GM19043 (cell line): Measurements from ENCODE around the gene DDX42.
A peak's percentile ranks its signal among the peaks of the same experiment; 100 is the strongest.

Experiments
- ATAC-seq: cut with Tn5 transposase; IDR thresholded peaks from one replicate; pipeline ENCODE4 v1.9.1; 2021; ENCODE audit warnings: low read depth; ENCODE audit not compliant: unreplicated experiment

Gene DDX42, protein sequence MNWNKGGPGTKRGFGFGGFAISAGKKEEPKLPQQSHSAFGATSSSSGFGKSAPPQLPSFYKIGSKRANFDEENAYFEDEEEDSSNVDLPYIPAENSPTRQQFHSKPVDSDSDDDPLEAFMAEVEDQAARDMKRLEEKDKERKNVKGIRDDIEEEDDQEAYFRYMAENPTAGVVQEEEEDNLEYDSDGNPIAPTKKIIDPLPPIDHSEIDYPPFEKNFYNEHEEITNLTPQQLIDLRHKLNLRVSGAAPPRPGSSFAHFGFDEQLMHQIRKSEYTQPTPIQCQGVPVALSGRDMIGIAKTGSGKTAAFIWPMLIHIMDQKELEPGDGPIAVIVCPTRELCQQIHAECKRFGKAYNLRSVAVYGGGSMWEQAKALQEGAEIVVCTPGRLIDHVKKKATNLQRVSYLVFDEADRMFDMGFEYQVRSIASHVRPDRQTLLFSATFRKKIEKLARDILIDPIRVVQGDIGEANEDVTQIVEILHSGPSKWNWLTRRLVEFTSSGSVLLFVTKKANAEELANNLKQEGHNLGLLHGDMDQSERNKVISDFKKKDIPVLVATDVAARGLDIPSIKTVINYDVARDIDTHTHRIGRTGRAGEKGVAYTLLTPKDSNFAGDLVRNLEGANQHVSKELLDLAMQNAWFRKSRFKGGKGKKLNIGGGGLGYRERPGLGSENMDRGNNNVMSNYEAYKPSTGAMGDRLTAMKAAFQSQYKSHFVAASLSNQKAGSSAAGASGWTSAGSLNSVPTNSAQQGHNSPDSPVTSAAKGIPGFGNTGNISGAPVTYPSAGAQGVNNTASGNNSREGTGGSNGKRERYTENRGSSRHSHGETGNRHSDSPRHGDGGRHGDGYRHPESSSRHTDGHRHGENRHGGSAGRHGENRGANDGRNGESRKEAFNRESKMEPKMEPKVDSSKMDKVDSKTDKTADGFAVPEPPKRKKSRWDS

DNA sequence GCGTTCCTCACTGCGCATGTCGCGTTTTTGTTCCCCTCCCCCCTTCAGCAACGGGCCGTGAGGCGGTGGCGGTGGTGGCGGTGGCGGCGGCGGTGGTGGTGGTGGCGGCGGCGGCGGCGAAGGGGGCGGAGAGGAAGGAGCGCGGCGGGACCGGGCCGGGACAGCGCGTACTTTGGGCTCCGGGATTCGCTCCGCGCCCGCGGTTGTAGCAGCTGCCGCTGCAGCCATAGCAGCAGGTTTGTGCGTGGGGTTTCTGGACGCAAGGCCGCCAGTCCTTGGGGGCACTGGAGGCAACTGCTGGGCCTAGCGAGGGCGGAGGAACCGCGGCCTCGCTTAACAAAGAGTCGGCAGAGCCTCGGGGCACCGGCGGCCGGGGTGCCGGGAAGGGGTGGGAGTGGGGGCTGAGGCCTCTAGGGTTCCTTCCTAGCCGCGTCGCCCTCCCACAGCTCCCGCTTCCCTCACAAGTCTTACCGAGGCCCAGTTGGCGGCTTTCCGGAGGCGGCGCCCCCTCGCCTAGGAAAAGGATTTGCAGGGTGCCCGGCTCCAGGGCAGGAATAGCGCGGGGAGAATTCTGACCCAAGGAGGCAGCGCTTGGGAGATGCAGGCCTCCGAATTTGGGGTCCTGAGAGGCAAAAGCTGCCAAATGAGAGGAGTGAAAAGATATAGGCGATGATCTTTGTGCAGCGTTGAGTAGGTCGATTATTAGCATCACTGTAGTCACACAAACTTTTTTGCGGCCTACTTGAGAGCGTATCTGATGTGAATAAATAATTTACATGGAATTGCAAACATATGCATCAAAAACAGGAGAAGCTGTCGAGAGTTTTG is at the start of gene DDX42:
Gene DDX42 (plus strand): TSS at position 30 of the 828 bp plus-strand sequence. CDS start 12,880 bp downstream, outside the sequence.
- ATAC-seq = no peak

DNA sequence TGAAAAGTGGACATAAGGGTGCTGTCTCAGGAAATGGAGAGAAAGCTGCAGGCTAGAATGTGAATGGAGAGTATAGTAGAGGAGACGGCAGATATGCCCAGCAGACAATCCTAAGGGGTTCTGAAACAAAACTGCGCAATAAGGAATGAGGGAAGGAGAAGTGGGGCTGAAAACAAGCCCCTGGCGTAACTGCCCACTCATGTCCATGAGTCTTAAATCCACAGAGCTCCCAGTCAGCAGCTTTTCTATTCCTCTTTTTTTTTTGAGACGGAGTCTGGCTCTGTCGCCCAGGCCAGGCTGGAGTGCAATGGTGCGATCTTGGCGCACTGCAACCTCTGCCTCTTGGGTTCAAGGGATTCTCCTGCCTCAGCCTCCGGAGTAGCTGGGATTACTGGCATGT is 38.3 kb upstream of the DDX42 start:
- ATAC-seq = no peak

DNA sequence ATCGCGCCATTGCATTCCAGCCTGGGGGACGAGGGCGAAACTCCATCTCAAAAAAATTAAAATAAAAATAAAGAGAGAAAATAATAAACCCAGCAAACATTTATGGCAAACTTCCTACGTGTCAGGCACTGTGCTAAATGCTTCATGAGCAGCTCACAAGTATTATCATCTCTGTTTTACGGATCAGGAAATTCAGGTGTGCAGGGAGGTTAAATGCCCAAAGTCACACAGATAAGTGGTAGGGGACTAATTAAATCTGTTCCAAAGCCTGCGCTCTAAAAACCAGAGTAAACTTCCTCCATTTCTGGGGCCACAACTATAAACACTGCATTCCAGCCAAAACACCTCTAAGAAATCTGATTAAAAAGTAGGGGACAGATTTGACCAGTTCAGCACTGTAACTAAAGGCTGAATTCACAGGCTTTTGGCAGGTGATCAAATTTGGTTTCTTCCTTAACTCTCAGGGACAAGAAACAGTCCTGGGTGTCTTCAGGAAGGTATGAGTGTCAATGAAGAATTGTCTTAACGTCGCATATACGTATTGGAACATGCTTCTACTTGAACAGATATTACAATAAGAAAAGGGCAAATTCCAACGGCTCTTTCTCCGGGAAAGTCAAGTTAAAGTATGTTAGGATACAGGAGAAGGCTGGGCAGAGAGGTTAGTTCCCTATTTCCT is 33.4 kb upstream of the DDX42 start:
- ATAC-seq = no peak

DNA sequence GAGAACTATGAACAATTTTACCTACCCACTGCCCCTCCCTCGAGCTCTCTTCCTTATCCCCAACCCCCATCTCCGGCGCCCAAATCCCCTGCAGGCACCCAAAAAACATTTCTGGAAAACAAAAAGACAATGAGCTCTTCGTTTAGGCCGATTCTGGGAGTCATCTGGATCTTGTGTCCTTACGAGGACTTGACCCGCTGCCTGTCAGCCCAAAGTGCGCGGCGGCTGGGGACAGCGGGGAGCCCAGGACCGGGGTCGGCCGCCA is 32.9 kb upstream of the DDX42 start:
- ATAC-seq = no peak

DNA sequence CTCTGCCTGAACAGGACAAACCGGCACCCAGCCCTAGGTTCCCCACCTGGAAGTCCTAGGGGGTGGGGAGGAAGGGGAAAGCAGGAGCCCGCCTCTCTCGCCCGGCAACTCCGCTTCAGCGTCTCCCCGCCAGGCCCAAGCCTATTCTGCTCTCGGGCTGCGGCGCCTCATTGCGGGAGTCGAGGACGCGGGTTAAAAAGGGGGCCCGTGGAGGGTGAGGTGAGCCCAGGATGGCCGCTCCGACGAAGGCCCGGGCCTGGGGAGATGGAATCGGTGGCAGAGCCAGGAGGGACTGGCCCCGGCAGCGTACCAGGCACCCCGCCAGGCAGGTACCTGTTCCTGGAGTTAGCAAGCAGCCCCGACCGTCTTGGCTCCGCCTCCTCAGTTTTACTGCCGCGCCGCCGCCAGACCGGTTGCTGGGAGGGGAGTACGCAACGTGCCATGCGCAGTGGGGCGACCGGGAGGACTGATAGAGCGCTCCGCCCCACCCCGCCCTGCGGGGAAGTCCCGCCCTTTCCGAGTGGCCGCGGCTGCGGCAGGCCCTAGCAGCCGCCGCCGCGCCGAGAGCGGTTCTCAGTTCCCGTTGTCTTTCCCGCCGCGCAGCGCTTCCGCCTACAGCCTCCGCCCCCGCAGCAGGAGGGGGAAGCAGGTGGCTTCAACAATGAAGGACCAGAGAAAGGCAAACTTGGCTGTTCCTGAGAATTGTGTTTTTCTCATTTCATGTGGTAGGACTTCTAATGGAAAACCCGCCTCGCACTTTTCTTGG is 32.4 kb upstream of the DDX42 start, which contains the start of gene STRADA:
Gene STRADA (minus strand): TSS at position 392 of the 766 bp plus-strand sequence. CDS start 13,430 bp downstream, outside the sequence.
- ATAC-seq = peak; percentile 86

DNA sequence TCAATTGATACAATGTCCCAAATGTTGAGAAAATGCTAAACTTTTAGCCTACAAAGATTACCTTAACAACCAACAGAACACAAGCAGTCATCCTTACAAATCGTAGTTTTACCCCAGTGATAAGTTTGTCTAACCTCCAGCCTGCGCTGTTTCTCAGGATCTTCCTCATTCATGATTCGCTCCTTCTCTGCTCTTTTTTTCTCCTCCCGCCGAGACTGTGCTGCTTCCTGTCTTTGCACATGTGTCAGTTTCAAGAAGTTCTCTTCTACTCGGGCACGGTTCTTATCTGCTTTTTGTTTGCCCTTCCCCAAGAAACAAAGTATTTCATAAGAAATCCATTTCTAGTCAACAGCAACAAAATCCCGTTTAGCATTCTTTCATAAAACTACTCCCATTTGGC is 22.2 kb upstream of the DDX42 start:
- ATAC-seq = no peak

DNA sequence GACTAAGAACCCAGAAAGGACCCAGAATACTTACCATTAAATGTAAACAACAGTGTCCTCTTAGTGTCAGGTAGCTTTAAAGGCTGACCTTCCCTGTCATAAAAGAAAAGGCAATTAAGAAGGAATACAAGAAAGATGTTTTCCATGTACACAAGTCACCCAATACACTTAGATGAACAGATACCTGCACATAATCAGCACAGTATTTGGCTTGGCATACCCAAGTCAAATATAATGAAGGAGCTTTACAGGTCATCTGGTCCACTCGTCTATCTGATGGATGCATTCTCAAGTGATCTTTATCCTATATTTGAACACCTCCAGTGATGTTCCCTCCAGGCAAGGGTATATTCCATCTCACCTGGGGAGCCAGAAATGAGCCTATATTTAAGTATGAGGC is 21.3 kb upstream of the DDX42 start:
- ATAC-seq = no peak

DNA sequence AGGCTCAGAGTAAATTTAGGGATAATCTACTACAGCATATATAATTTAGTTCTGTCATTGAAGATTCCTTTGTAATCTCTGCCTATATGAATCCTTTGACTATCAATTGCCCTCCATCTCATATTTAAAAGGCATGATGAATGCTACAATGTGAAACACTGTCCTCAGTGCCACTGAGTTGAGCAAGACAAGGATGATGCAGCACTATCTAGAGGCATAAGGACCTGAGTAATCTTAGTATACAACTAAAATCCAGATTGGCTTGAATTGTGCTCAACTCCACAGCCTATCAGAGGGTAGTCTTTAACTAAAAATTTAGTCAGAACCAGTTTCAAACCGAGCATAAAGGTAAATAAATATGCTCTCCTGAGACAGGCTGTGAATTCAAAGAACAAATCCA is 20.8 kb upstream of the DDX42 start:
- ATAC-seq = no peak

DNA sequence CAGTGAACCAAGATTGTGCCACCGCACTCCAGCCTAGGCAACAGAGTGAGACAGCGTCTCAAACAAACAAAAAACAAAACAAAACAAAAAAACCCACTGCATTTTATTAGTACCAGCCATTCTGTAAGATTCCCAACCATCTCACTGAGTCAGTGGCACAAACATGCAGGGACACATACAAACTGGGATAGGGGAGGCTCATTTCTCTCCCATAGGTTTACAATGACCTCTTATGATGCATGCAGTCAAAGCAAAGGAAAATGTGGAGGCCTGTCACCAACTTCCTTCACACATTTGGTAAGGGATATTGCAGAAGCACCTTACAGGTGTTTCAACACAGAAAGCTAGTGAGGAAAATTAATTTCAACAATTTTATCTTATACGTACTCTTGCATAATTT is 19.9 kb upstream of the DDX42 start:
- no peak for ATAC-seq

DNA sequence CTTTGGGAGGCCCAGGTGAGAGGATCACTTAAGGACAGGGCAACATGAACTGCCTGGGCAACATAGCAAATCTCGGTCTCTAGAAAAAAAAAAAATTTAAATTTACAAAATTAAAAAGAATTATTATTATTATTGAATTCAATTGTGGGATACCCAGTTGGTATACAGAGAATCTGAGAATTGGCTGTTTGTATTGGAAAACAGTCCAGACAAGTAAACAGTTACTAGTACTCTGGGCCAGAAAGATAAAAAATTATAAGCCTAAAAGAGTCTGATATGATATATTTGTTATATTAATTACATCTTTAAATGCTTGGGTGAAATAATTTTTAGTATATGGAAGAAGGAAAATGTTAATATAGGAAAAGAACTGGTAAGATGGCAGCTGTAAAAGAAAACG is 15.5 kb upstream of the DDX42 start:
- ATAC-seq = no peak

DNA sequence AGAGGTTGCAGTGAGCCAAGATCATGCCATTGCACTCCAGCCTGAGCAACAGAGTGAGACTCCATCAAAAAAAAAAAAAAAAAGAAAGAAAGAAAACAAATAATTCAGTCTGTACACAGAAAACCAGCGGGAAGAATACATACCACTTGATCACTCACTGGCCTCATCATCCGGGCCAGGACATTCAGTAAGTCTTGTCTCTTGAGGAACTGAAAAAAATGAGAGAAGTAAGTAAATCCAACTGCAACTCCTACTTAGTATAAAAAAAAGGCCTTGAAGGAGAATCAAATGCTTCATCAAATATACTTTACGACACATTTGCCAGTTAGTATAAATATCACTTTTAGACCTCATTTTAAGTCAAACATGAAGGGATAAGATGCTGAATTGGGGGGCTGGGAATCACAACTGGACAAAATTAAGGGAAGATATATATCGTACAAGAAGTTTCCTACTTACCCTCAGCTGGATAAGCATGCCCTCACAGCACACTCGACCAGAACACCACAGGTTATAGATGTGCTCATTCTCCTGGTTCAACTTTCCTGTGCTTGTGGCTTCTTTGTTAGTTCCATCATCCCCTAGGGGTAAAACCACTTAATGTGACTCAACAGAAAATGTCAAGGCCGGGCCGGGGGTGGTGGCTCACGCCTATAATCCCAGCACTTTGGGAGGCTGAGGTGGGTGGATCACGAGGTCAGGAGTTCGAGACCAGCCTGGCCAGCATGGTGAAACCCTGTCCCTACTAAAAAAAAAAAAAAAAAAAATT is 13.0 kb upstream of the DDX42 start:
- ATAC-seq = no peak

DNA sequence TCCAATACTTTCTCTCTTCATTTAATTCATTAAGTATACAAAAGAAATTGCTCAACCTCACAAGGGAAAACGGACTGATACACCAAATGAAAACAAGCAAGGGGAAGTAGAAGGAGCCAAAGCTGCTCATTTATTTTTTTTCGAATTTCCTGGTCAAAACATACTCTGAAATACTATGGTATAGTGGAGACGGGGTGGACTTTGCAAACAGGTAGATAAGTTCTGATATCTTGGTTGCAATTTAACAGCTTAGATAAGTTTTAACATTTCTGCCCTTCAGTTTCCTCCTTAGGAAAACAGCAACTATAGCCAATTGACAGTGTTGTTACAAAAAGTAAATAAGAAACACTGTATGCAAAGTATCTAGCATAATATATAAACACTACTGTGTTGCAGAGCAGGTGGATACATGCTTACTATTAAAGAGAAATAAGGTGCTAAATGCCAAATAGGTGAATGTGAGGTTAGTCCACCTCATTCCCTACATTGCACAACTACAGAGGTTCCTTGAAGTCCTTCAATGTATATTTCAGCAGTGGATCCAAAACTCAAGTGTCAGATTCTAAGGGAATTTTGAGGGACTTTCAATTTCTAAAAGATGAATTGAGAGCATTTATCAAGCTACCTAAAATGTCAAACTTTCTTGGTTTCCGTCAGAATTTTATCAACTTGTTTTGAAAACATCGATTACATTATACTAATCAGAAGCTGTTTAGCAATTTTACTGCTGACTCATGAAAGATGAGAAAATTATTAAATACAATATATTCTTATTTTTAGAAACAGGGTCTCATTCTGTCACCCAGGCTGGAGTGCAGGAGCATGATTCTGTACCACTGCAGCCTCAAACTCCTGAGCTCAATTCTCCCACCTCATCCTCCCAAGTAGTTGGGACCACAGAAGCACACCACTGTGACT is 11.6 kb upstream of the DDX42 start:
- no peak for ATAC-seq

DNA sequence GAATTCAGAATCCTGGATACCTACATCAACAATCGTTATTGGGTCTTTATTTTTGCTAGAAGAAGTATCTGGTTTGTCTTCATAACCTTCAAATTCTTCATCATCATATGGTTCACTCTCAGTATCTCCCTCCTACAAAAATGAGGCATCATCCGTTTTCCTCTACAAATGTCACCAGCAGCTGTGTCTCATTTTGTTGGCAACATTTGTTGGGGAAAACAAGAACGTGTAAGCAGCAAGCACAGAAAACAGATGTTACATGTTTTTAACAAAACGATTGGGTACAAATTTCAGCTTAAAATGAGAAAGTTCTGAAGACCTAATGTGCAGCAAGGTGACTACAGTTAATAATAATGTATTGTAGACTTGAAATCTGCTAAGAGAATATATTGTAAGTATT is 9.3 kb upstream of the DDX42 start:
- ATAC-seq = no peak

DNA sequence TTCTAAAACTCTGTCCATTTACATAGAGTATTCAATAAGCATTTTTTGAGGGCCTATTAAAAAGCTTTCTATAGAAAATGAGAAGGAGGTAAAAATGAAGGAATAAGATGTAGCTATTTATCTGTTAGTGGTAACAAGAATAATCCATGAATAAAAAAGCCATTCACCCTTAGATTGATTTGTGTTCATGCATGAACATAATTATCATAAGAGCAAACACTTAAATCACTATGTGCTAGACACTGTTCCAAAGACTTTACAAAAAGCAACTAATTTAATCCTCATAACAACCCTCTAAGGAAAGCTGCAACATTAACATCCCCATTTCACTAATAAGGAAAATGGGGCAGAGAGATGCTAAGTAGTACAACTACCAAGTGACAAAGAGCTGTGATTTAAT is 7.2 kb upstream of the DDX42 start:
- ATAC-seq = no peak

DNA sequence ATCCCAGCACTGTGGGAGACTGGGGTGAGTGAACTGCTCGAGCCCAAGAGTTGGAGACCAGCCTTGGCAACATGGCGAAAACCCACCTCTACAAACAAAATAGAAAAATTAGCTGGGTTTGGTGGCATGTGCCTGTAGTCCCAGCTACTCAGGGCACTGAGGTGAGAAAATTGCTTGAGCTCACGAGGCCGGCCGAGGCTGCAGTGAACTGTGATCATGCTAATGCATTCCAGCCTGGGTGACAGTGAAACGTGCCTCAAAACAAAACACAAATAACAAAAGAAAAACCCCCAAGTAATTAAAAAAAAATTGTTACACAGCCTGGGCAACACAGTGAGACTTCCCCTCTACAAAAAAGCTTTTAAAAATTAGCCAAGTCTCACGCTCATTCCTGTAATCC is 5.5 kb upstream of the DDX42 start:
- no peak for ATAC-seq

DNA sequence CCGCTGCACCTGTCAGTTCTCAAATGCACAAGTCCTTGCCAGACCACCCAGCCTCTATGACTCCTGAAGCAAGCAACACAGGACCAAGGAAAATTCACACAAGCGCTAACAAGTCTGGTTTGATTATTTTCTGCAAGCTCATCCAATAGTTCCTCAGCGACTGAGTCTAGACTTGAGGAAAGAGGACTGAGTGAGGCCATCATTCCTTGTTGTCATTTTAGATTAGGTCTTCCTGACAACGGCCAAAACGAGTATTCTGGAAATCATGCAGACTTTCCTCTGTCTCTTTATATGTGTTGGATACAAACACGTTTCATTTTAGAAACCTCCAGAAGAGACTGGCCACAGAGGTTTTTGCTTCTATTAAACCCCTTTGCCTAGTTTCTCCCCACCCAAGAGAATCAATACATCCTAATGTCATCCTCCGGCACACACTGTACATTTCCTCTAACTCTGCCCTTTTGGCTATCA is 1.1 kb upstream of the DDX42 start:
- no peak for ATAC-seq

DNA sequence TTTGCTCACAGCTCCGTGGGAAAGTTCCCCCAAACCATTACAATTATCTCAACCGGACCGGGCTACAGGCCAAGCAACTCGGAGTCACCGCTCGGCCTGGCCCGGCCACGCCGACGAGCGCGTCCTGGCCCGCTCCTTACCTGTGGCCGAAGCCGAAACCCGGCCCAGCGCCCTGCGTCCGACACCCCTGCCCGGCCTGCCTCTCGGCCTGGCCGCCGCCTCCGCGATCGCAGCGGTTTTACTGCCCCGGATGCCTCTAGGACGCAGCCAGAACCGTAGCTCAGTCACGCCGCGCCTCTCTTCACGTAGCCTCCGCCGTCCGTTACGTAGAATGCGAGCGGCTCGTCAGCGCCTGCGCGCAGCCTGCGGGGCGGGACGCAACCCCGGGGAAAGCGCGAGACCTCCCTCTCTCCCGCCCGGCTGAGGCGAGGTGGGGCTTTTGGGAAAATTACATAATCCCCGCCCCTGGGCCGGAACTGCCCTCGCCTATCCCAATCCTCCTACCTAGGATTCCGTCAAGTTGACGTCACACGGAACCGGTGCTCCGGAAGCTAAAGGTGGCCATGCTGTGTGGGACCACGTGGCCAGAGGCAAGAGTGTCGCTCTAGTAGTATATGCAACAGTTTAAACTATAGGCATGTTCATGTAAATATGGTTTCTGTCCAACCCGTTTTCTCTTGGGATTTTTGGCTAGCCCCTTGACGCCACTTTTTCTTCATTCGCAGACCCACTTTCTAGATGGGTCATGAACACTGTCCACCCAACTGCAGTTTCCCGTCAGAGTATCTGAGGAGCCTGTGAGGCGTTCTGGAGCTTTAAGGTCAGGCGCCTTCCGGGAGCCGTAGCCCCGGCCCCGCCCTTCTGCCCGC is 464 bp upstream of the DDX42 start, which contains the start of gene CCDC47:
Gene CCDC47 (minus strand): TSS at position 326 of the 869 bp plus-strand sequence. CDS start 7,422 bp downstream, outside the sequence.
- peak; percentile 78 for ATAC-seq
